MM.1S (cell line): ENCODE data around the gene CITED4.

Experiments
- DNase-seq: peaks from one replicate; pipeline ENCODE4 v3.0.0-alpha.2; 2015
- H2AFZ ChIP-seq: fragments of 300-600 bp; sonication (generic); 2 replicates; pipeline ENCODE4 v1.6.0; 2016; ENCODE audit warnings: antibody characterized with exemption, low read length
- H3F3A ChIP-seq: fragments of 300-600 bp; sonication (generic); 2 replicates; pipeline ENCODE4 v1.6.1; 2016; ENCODE audit warnings: mild to moderate bottlenecking, antibody characterized with exemption, low read length, moderate library complexity, mixed read lengths; ENCODE audit not compliant: insufficient read depth
- H3K27ac ChIP-seq: fragments of 300-600 bp; sonication (generic); 2 replicates; pipeline ENCODE4 v1.5.1; 2016; ENCODE audit warnings: mild to moderate bottlenecking, low read length
- H3K27me3 ChIP-seq: fragments of 300-600 bp; sonication (generic); replicated peaks from 2 replicates; pipeline ENCODE4 v1.6.0; 2016; ENCODE audit warnings: low read length; ENCODE audit not compliant: insufficient read depth
- H3K36me3 ChIP-seq: fragments of 300-600 bp; sonication (generic); replicated peaks from 2 replicates; pipeline ENCODE4 v1.6.1; 2016; ENCODE audit warnings: mild to moderate bottlenecking, low read length, mixed read lengths; ENCODE audit not compliant: insufficient read depth
- H3K4me1 ChIP-seq: fragments of 300-600 bp; sonication (generic); 2 replicates; pipeline ENCODE4 v1.6.1; 2016; ENCODE audit warnings: low read length, mixed read lengths
- H3K4me2 ChIP-seq: fragments of 300-600 bp; sonication (generic); 2 replicates; pipeline ENCODE4 v1.6.0; 2016; ENCODE audit warnings: low read depth, low read length
- H3K4me3 ChIP-seq: fragments of 300-600 bp; sonication (generic); 2 replicates; pipeline ENCODE4 v1.5.1; 2016; ENCODE audit warnings: low read length, mixed read lengths
- H3K79me2 ChIP-seq: fragments of 300-600 bp; sonication (generic); 2 replicates; pipeline ENCODE4 v1.6.1; 2016; ENCODE audit warnings: mixed run types, low read length, mixed read lengths
- H3K9ac ChIP-seq: fragments of 300-600 bp; sonication (generic); 2 replicates; pipeline ENCODE4 v1.6.1; 2016; ENCODE audit warnings: low read length, mixed read lengths
- H3K9me2 ChIP-seq: fragments of 300-600 bp; sonication (generic); replicated peaks from 2 replicates; pipeline ENCODE4 v1.6.1; 2016; ENCODE audit warnings: mild to moderate bottlenecking, low read length, mixed read lengths; ENCODE audit not compliant: insufficient read depth
- H3K9me3 ChIP-seq: fragments of 300-600 bp; sonication (generic); replicated peaks from 2 replicates; pipeline ENCODE4 v1.6.1; 2016; ENCODE audit warnings: mild to moderate bottlenecking, low read length, mixed read lengths; ENCODE audit not compliant: insufficient read depth
- H4K20me1 ChIP-seq: fragments of 300-600 bp; sonication (generic); 2 replicates; pipeline ENCODE4 v1.6.1; 2016; ENCODE audit warnings: mild to moderate bottlenecking, low read length, moderate library complexity, mixed read lengths; ENCODE audit not compliant: insufficient read depth
- EZH2 ChIP-seq: fragments of 300-600 bp; sonication (generic); optimal IDR thresholded peaks from 2 replicates; pipeline ENCODE3; 2017; ENCODE audit warnings: low read depth, mild to moderate bottlenecking, antibody characterized with exemption, low read length, mixed read lengths
- EZH2phosphoT487 ChIP-seq: fragments of 300-600 bp; sonication (generic); IDR thresholded peaks from 2 replicates; pipeline ENCODE4 v1.6.1; 2018; ENCODE audit warnings: antibody characterized with exemption, low read length
- TF ChIP-seq, protein P1 (sequence below): fragments of 300-600 bp; sonication (generic); IDR thresholded peaks from 2 replicates; pipeline ENCODE4 v1.5.1; 2016; ENCODE audit warnings: antibody characterized with exemption, low read length, mixed read lengths

The CITED4 gene

DNA sequence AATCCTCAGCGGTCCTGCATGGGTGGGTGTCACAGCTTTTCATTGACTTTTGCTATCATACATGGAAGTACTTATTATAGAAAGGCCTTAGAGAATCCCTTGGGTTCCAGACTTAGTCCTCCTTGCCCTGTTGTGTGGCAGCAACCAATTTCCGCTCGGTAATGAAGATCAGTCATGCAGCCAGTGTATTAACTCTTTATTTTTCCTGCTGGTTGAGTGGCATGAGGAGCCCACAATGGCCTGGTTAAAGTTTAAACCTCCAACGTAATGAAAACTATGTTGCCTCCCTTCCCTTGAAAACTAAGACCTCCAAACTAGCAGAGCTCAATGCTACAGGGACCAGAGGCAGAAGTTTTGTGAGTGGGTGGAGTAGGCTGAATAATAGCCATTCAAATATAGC lies 20.0 kb downstream of the CITED4 start:
- no peaks in the 10 kb centered on the region for H4K20me1 ChIP-seq
- no peak overlapping the region for H2AFZ ChIP-seq
- H3K9ac ChIP-seq = no peak overlapping the region
- TF ChIP-seq, protein P1, sequence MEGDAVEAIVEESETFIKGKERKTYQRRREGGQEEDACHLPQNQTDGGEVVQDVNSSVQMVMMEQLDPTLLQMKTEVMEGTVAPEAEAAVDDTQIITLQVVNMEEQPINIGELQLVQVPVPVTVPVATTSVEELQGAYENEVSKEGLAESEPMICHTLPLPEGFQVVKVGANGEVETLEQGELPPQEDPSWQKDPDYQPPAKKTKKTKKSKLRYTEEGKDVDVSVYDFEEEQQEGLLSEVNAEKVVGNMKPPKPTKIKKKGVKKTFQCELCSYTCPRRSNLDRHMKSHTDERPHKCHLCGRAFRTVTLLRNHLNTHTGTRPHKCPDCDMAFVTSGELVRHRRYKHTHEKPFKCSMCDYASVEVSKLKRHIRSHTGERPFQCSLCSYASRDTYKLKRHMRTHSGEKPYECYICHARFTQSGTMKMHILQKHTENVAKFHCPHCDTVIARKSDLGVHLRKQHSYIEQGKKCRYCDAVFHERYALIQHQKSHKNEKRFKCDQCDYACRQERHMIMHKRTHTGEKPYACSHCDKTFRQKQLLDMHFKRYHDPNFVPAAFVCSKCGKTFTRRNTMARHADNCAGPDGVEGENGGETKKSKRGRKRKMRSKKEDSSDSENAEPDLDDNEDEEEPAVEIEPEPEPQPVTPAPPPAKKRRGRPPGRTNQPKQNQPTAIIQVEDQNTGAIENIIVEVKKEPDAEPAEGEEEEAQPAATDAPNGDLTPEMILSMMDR = no peak
- no peak for TF ChIP-seq EZH2phosphoT487
- TF ChIP-seq EZH2 = no peak
- no peaks in the 10 kb centered on the region for H3K36me3 ChIP-seq
- no peaks in the 10 kb centered on the region for H3K79me2 ChIP-seq
- no peaks in the 10 kb centered on the region for H3K4me1 ChIP-seq
- no peaks in the 10 kb centered on the region for H3K9me3 ChIP-seq
- H3K27ac ChIP-seq = no peak overlapping the region
- H3K9me2 ChIP-seq = no peaks in the 10 kb centered on the region
- no peak overlapping the region for H3K4me2 ChIP-seq
- no peaks in the 10 kb centered on the region for H3K27me3 ChIP-seq
- H3F3A ChIP-seq = no peaks in the 10 kb centered on the region
- DNase-seq = no peak
- H3K4me3 ChIP-seq = no peak overlapping the region

DNA sequence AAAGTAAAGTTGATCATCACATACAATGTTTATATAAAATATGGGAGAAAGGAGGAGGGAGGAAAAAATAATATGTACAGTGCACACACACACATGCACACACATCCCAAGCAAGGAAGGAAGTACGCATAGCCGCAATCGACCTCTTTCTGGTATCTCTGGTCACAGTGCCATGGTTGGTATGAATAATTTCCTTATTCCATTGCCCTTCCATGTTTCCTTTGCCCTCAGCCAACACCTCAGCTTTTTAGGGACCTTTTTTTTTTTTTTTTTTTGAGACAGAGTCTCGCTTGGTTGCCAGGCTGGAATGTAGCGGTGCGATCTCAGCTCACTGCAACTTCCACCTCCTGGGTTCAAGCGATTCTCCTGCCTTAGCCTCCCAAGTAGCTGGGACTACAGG lies 20.6 kb downstream of the CITED4 start:
- no peaks in the 10 kb centered on the region for H3K79me2 ChIP-seq
- TF ChIP-seq EZH2phosphoT487 = no peak
- TF ChIP-seq, protein P1 = no peak
- DNase-seq = no peak
- no peak overlapping the region for H3K9ac ChIP-seq
- no peak overlapping the region for H3K4me2 ChIP-seq
- H3K27me3 ChIP-seq = no peaks in the 10 kb centered on the region
- no peaks in the 10 kb centered on the region for H3K9me2 ChIP-seq
- H3F3A ChIP-seq = no peaks in the 10 kb centered on the region
- H3K4me3 ChIP-seq = no peak overlapping the region
- no peaks in the 10 kb centered on the region for H3K4me1 ChIP-seq
- no peaks in the 10 kb centered on the region for H3K9me3 ChIP-seq
- H3K36me3 ChIP-seq = no peaks in the 10 kb centered on the region
- H3K27ac ChIP-seq = no peak overlapping the region
- H2AFZ ChIP-seq = no peak overlapping the region
- no peaks in the 10 kb centered on the region for H4K20me1 ChIP-seq

DNA sequence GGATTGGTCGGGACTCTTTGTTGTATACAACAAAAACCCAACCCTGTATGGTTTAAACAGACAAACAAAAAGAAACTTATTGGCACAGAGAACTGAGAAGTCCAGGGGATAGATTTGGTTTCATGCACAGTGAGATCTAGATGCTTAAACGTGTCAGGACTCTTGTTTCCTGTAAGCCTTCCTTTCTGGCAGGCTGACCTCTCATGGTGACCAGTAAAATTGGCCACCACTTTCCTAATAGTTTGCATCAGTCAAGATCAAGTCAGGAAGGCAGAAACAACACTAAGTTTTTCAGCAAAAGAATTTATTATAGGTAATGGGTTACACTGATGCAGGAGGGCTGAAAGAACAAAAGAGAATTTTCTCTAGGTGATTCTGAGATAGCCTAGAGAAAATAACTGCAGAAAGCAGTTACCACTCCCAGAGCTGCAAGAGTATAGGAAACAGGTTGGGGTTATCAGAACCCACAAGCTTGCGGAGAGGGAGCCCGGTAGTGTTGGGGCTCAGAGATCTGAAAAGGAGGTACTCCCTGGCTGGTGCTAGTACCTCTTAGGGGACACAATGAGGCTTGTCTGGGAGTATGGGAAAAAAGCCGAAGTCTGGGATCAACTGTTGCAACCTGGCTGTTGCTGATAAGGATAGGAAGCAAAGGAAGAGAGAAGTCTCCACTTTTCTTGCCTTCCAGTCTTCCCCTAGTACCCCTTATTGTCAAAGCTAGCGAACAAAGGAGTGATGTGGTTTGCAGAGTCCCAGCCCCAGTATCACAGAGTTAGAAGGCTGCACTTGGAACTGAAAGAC lies 21.4 kb downstream of the CITED4 start:
- Histone ChIP-seq H3K27me3 (no peaks in the 10 kb centered on the region), H3K9ac (no peak overlapping the region), H3K4me1 (no peaks in the 10 kb centered on the region), H3K9me3 (no peaks in the 10 kb centered on the region), H3K36me3 (no peaks in the 10 kb centered on the region), H3K27ac (no peak overlapping the region), H3K9me2 (no peaks in the 10 kb centered on the region), H3K79me2 (no peaks in the 10 kb centered on the region), H3F3A (no peaks in the 10 kb centered on the region), H3K4me2 (no peak overlapping the region), H3K4me3 (no peak overlapping the region), H4K20me1 (no peaks in the 10 kb centered on the region), H2AFZ (no peak overlapping the region)
- TF ChIP-seq EZH2 = no peak
- no peak for TF ChIP-seq EZH2phosphoT487
- TF ChIP-seq, protein P1 = no peak
- no peak for DNase-seq
